GM19463 (cell line): ENCODE results near the gene RMI2.
"Not testable (repeated sequence)": the region's sequence is repeated elsewhere in the genome, so short reads cannot be mapped to it uniquely, and the experiment has no call there.

Experiments used
- ATAC-seq: cut with Tn5 transposase; IDR thresholded peaks from one replicate; pipeline ENCODE4 v1.9.1; 2021; ENCODE audit warnings: mild to moderate bottlenecking, moderate library complexity; ENCODE audit not compliant: unreplicated experiment

RMI2 gene

GRCh38 chr16:11350921-11351335 is 5.7 kb downstream of the RMI2 start:
- no peak for ATAC-seq

- ATAC-seq, result no peak
Measured at GRCh38 chr16:11353158-11353557, 7.9 kb downstream of the RMI2 start.

- ATAC-seq, result peak; percentile 27
Measured at GRCh38 chr16:11354407-11354732, 9.1 kb downstream of the RMI2 start.

GRCh38 chr16:11354733-11355574 is 9.7 kb downstream of the RMI2 start:
- ATAC-seq, result peak; percentile 66

- ATAC-seq, result no peak
Measured at GRCh38 chr16:11355862-11356261, 10.6 kb downstream of the RMI2 start.

GRCh38 chr16:11356573-11357331 is 11.5 kb downstream of the RMI2 start:
- no peak for ATAC-seq

GRCh38 chr16:11358531-11358930 is 13.3 kb downstream of the RMI2 start:
- ATAC-seq, result no peak

GRCh38 chr16:11359370-11359769 is 14.1 kb downstream of the RMI2 start:
- no peak for ATAC-seq

GRCh38 chr16:11360641-11361373 is 15.5 kb downstream of the RMI2 start:
- ATAC-seq, result no peak

- ATAC-seq, result peak; percentile 41
Measured at GRCh38 chr16:11361701-11362451, 16.6 kb downstream of the RMI2 start.

- no peak for ATAC-seq
Measured at GRCh38 chr16:11363927-11364258, 18.6 kb downstream of the RMI2 start.

GRCh38 chr16:11367483-11367906 is 22.2 kb downstream of the RMI2 start:
- ATAC-seq, result no peak

- peak; percentile 78 for ATAC-seq
Measured at GRCh38 chr16:11370084-11370931, 25.0 kb downstream of the RMI2 start.

- not testable (repeated sequence) for ATAC-seq
Measured at GRCh38 chr16:11370932-11371279, 25.6 kb downstream of the RMI2 start.

GRCh38 chr16:11372073-11372828 is 27.0 kb downstream of the RMI2 start:
- no peak for ATAC-seq

GRCh38 chr16:11372829-11373306 is 27.6 kb downstream of the RMI2 start:
- no peak for ATAC-seq

GRCh38 chr16:11374255-11374654 is 29.0 kb downstream of the RMI2 start:
- no peak for ATAC-seq

GRCh38 chr16:11377154-11377553 is 31.9 kb downstream of the RMI2 start:
- ATAC-seq, result no peak

- not testable (repeated sequence) for ATAC-seq
Measured at GRCh38 chr16:11378951-11379350, 33.7 kb downstream of the RMI2 start.
